HG03342 (cell line): ENCODE data around the gene BIK.
"Not testable (repeated sequence)": the region's sequence is repeated elsewhere in the genome, so short reads cannot be mapped to it uniquely, and the experiment has no call there.

Experiments used
- ATAC-seq: cut with Tn5 transposase; IDR thresholded peaks from one replicate; pipeline ENCODE4 v1.9.1; 2021; ENCODE audit warnings: mild to moderate bottlenecking, moderate library complexity; ENCODE audit not compliant: unreplicated experiment

BIK gene

GRCh38 chr22:43104056-43104625 is 6.4 kb upstream of the BIK start:
- ATAC-seq: not testable (repeated sequence)

- ATAC-seq: not testable (repeated sequence)
These were observed 5.6 kb upstream of the BIK start for GRCh38 chr22:43104950-43105349.

- ATAC-seq: no peak
These were observed 4.2 kb upstream of the BIK start for GRCh38 chr22:43106302-43106701.

GRCh38 chr22:43109511-43109910 is 1.0 kb upstream of the BIK start:
- ATAC-seq: no peak

GRCh38 chr22:43109921-43110443 is 568 bp upstream of the BIK start:
- no peak for ATAC-seq

GRCh38 chr22:43110927-43111623 is 525 bp downstream of the BIK start:
- ATAC-seq: no peak

GRCh38 chr22:43113526-43114251 is 3.1 kb downstream of the BIK start:
- ATAC-seq: no peak

- ATAC-seq: no peak
These were observed 4.4 kb downstream of the BIK start for GRCh38 chr22:43114958-43115357.

- no peak for ATAC-seq
These were observed 6.4 kb downstream of the BIK start for GRCh38 chr22:43116932-43117331.

- no peak for ATAC-seq
These were observed 7.7 kb downstream of the BIK start for GRCh38 chr22:43118024-43118849.

- ATAC-seq: no peak
These were observed 8.5 kb downstream of the BIK start for GRCh38 chr22:43118953-43119458.

- ATAC-seq: no peak
These were observed 16.1 kb downstream of the BIK start for GRCh38 chr22:43126501-43127165.

- no peak for ATAC-seq
These were observed 16.8 kb downstream of the BIK start for GRCh38 chr22:43127166-43127908.

GRCh38 chr22:43128116-43128515 is 17.6 kb downstream of the BIK start:
- ATAC-seq: no peak

- no peak for ATAC-seq
These were observed 18.4 kb downstream of the BIK start for GRCh38 chr22:43128928-43129424.

- no peak for ATAC-seq
These were observed 19.2 kb downstream of the BIK start for GRCh38 chr22:43129426-43130425.

GRCh38 chr22:43131773-43132501 is 21.4 kb downstream of the BIK start:
- no peak for ATAC-seq

- ATAC-seq: no peak
These were observed 22.9 kb downstream of the BIK start for GRCh38 chr22:43133401-43133800.
